ENCODE measurements around the gene QSER1.

GRCh38 chr11:33028537-33028914 is 135.9 kb downstream of the QSER1 start:
- no peak for TF ChIP-seq POLR2A (IDR thresholded peaks at IDR 0.05; ENCODE audit: low read length)
- no peak for TF ChIP-seq GATA1 (IDR thresholded peaks at IDR 0.05; ENCODE audit: low read depth, low read length)

Measured in erythroblast (primary cell).